ENCODE measurements around the gene DLX3. TPM values are rescaled to one million over a fixed set of nuclear protein-coding genes. Genes with fewer than 3 reads are reported as not detected.

The DLX3 gene
- total RNA-seq, 4 donors from 2014 or later, result 1.8 to 2.4 (median 2.1) TPM

DNA sequence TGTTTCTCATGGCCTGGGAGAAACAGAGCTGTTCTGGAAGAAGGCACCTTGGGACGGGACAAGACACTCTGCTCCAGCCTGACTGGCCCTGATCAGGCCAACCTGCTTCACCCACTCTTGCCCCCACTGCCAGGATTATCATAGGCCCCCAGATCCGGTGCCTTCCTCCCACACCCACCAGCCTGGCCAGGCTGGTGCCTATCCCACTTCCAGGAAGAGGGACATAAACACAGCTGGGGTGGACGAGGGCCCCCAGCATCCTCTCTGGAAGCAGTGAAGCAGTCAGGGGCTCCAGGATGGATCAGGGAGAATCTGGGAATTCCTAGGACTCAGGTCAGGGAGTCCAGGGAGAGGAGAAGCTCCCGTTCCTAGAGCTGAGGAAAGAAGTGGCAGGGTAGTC lies 44.0 kb upstream of the DLX3 start:
- no peaks in the 10 kb centered on the region for H3K36me3 ChIP-seq
- peak overlapping the region in 1 of 3 donors; percentile 94 for H3K27ac ChIP-seq
- DNase-seq, result no peak
- no peak overlapping the region for H3K4me3 ChIP-seq (replicated peaks in 1 of 3)
- no peaks in the 10 kb centered on the region for H3K9me3 ChIP-seq
- TF ChIP-seq, protein P1, sequence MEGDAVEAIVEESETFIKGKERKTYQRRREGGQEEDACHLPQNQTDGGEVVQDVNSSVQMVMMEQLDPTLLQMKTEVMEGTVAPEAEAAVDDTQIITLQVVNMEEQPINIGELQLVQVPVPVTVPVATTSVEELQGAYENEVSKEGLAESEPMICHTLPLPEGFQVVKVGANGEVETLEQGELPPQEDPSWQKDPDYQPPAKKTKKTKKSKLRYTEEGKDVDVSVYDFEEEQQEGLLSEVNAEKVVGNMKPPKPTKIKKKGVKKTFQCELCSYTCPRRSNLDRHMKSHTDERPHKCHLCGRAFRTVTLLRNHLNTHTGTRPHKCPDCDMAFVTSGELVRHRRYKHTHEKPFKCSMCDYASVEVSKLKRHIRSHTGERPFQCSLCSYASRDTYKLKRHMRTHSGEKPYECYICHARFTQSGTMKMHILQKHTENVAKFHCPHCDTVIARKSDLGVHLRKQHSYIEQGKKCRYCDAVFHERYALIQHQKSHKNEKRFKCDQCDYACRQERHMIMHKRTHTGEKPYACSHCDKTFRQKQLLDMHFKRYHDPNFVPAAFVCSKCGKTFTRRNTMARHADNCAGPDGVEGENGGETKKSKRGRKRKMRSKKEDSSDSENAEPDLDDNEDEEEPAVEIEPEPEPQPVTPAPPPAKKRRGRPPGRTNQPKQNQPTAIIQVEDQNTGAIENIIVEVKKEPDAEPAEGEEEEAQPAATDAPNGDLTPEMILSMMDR (IDR thresholded peaks at IDR 0.05), result no peak
- no peak for TF ChIP-seq POLR2A (IDR thresholded peaks at IDR 0.05)
- H3K4me1 ChIP-seq, result peaks cover 35 to 47% of the 10 kb centered on the region in 2 donors
- 80 to 90% methylated on average over 4 of the region's 4 CpGs for WGBS, 2 donors
- H3K27me3 ChIP-seq, result no peaks in the 10 kb centered on the region
- intact Hi-C loops (cut with DNase I), result no loop called here

DNA sequence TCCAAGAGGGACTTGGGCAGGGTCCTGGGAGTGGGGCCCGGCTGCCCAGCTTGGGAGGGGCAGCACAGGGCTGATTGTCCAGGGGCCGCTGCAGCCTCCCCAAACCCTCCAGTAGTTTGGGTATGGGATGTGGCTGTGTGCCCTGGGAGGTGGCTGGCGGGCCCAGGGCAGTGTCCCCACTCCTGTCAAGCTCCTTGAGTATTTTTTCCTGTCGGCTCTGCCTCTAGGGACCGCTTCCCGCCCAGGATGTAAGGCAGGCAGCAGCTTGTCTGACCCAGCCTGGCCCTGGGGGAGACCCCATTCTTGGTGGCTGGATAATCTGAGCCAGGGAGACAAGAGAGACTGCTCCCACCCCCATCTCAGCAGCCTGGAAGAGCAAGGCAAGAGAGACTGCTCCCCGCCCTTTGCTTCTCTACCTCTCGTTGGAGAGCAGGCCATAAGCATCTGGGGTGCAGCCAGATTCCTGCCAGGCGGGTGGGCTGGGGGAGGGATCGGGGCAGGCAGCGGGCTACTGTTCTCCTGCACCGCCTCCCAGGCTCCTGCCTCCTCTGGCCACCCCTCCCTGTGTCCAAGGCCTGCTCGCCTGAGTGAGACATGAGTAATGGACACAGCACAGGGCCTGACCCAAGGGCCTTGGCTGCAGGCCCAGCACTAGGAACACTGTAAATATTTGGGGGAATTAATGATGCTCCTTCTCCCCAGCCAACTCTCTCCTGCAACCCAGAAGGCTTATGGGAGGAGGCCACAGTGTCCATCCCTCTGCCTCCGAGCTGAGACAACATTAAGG lies 42.5 kb upstream of the DLX3 start:
- Histone ChIP-seq H3K4me3 (replicated peaks in 1 of 3) (no peak overlapping the region), H3K9me3 (no peaks in the 10 kb centered on the region), H3K4me1 (peaks cover 45% of the 10 kb centered on the region in 2 donors), H3K27ac (peak overlapping the region; percentile 83 to 94 (median 88)), H3K27me3 (no peaks in the 10 kb centered on the region), H3K36me3 (no peaks in the 10 kb centered on the region)
- peak in 1 of 2 donors; percentile 45 for TF ChIP-seq POLR2A (IDR thresholded peaks at IDR 0.05)
- TF ChIP-seq, protein P1 (IDR thresholded peaks at IDR 0.05), result no peak
- peak; percentile 96 to 97 for DNase-seq
- intact Hi-C loops (cut with DNase I), result no loop called here
- WGBS, 2 donors, result 29 to 40% methylated on average over 11 of the region's 14 CpGs

DNA sequence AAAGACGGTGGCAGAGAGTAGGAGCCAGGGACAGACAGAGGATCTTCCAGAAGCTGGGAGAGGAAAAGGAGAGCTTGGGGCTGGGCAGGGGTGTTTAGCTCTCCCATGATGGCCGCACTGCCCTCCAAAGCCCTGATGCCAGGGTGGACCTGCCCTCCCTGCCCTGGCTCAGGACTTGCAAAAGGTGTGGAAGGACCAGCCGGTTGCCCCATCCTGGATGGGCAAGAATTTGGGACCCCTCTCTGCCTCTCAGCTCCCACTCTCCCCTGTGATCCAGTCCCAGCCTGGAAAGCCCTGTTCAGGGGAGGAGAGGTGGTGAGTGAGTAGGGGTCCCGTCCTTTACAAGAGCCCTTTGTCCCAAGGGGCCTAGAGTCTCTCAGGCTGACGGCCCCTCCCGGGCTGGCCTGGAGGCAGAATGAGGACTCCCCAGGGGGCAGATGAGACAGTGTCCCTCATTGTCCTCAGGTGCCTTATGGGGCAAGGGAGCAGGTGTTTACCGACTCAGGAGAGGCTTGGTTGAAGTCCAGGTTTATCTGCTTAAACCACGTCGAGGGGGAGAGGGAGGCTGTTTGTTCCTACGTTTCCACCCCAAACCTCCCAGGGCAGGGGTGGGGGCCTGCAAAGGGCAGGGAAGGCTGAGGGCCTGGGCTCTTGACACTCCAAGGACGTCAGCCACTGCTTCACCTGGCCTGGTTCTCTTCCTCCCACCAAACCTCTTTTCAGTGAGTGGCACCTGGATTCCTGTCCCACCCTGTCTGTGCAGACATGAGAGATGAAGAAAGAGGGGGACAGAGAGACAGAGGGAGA lies 41.6 kb upstream of the DLX3 start:
- Histone ChIP-seq H3K4me3 (replicated peaks in 1 of 3) (no peak overlapping the region), H3K27ac (peak overlapping the region; percentile 83 to 94 (median 88)), H3K36me3 (no peaks in the 10 kb centered on the region), H3K4me1 (peaks cover 45% of the 10 kb centered on the region in 2 donors), H3K27me3 (no peaks in the 10 kb centered on the region), H3K9me3 (no peaks in the 10 kb centered on the region)
- TF ChIP-seq POLR2A (IDR thresholded peaks at IDR 0.05), result no peak
- TF ChIP-seq, protein P1 (IDR thresholded peaks at IDR 0.05), result no peak
- WGBS, 2 donors, result 40 to 55% methylated on average over 10 to 11 of the region's 11 CpGs
- intact Hi-C loops (cut with DNase I), result no loop called here
- peak; percentile 46 to 60 for DNase-seq

DNA sequence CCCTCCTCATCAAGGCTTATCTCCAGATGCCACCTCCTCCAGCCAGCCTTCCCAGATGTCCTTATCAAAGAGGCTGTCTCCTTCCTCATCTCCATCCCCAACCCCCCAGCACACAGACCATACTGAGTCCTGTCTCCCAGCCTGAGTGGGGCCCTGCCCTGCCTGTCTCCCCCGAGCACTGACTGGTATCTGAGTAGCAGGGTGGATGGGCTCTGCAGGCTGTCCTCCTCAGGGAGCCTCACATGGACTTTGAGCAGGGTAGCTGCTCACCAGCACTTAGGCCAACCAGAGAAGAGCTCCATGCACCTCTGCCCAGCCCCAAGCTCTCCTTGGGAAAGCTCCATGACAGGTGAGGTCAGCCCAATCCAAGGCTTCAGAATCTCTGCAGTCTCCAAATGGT lies 40.9 kb upstream of the DLX3 start:
- peaks cover 45% of the 10 kb centered on the region in 2 donors for H3K4me1 ChIP-seq
- no peaks in the 10 kb centered on the region for H3K27me3 ChIP-seq
- DNase-seq, result no peak
- intact Hi-C loops (cut with DNase I), result no loop called here
- no peaks in the 10 kb centered on the region for H3K36me3 ChIP-seq
- H3K9me3 ChIP-seq, result no peaks in the 10 kb centered on the region
- TF ChIP-seq POLR2A (IDR thresholded peaks at IDR 0.05), result no peak
- TF ChIP-seq, protein P1 (IDR thresholded peaks at IDR 0.05), result no peak
- H3K4me3 ChIP-seq (replicated peaks in 1 of 3), result no peak overlapping the region
- H3K27ac ChIP-seq, result peak overlapping the region; percentile 83 to 94 (median 88)
- 100% methylated on average over 1 of the region's 1 CpG for WGBS, 2 donors

Data from thyroid gland (tissue), 4 donors.